HG03439 (cell line): ENCODE measurements around the gene SGMS2.
"Not testable (repeated sequence)": the region's sequence is repeated elsewhere in the genome, so short reads cannot be mapped to it uniquely, and the experiment has no call there.

Source experiments
- ATAC-seq: cut with Tn5 transposase; IDR thresholded peaks from one replicate; pipeline ENCODE4 v1.9.1; 2021; ENCODE audit warnings: mild to moderate bottlenecking, moderate library complexity; ENCODE audit not compliant: unreplicated experiment

Gene SGMS2

GRCh38 chr4:107906458-107907100, 81.8 kb downstream of the SGMS2 start:
- ATAC-seq, result no peak

GRCh38 chr4:107908377-107908776, 83.6 kb downstream of the SGMS2 start:
- no peak for ATAC-seq

- peak; percentile 89 for ATAC-seq
These were observed 88.7 kb downstream of the SGMS2 start for GRCh38 chr4:107913283-107913899.

- no peak for ATAC-seq
These were observed 90.5 kb downstream of the SGMS2 start for GRCh38 chr4:107915220-107915619.

- no peak for ATAC-seq
These were observed 91.9 kb downstream of the SGMS2 start for GRCh38 chr4:107916623-107917022.

GRCh38 chr4:107917500-107917899, 92.8 kb downstream of the SGMS2 start:
- no peak for ATAC-seq

- no peak for ATAC-seq
These were observed 98.0 kb downstream of the SGMS2 start for GRCh38 chr4:107922486-107923473.

- not testable (repeated sequence) for ATAC-seq
These were observed 101.0 kb downstream of the SGMS2 start for GRCh38 chr4:107925713-107926112.

GRCh38 chr4:107926875-107927274, 102.1 kb downstream of the SGMS2 start:
- ATAC-seq, result not testable (repeated sequence)

GRCh38 chr4:107930821-107931774, 106.4 kb downstream of the SGMS2 start, which contains the start of gene CYP2U1:
Gene CYP2U1 (plus strand): TSS chr4:107931549. CDS start chr4:107931644, 95 bp downstream.
- peak; percentile 95 for ATAC-seq

- ATAC-seq, result no peak
These were observed 107.1 kb downstream of the SGMS2 start for GRCh38 chr4:107931775-107932321.

- ATAC-seq, result no peak
These were observed 110.5 kb downstream of the SGMS2 start for GRCh38 chr4:107935246-107935645.

- ATAC-seq, result no peak
These were observed 112.3 kb downstream of the SGMS2 start for GRCh38 chr4:107937040-107937439.

- ATAC-seq, result no peak
These were observed 114.6 kb downstream of the SGMS2 start for GRCh38 chr4:107939307-107939706.

- ATAC-seq, result no peak
These were observed 121.1 kb downstream of the SGMS2 start for GRCh38 chr4:107945809-107946208.

- no peak for ATAC-seq
These were observed 126.2 kb downstream of the SGMS2 start for GRCh38 chr4:107950746-107951540.

- ATAC-seq, result no peak
These were observed 126.8 kb downstream of the SGMS2 start for GRCh38 chr4:107951551-107951950.

- ATAC-seq, result no peak
These were observed 131.3 kb downstream of the SGMS2 start for GRCh38 chr4:107956011-107956410.
